ENCODE data around the gene TEX35.

TEX35 gene

GRCh38 chr1:178506177-178506576, 6.7 kb upstream of the TEX35 start:
- no peak for DNase-seq (ENCODE audit: extremely low spot score)
- CTCF ChIA-PET, result interaction anchor here (0.6 kb wide), 2 partner anchors 31 to 209 kb away, joined by 3 to 4 read pairs; no protein-coding TSS in a partner anchor
- TF ChIP-seq BHLHE40 (IDR thresholded peaks at IDR 0.05; ENCODE audit: borderline replicate concordance), result no peak
- TF ChIP-seq HDGF (IDR thresholded peaks at IDR 0.05; ENCODE audit: borderline replicate concordance), result no peak
- TF ChIP-seq ZNF384 (IDR thresholded peaks at IDR 0.05), result no peak
- no peak for TF ChIP-seq L3MBTL2 (conservative IDR thresholded peaks at IDR 0.05)
- no peak for TF ChIP-seq CTBP1 (IDR thresholded peaks at IDR 0.05; ENCODE audit: borderline replicate concordance)
- TF ChIP-seq ARNT (IDR thresholded peaks at IDR 0.05), result no peak
- TF ChIP-seq FOXK2 (IDR thresholded peaks at IDR 0.05), result no peak
- TF ChIP-seq, protein P1, sequence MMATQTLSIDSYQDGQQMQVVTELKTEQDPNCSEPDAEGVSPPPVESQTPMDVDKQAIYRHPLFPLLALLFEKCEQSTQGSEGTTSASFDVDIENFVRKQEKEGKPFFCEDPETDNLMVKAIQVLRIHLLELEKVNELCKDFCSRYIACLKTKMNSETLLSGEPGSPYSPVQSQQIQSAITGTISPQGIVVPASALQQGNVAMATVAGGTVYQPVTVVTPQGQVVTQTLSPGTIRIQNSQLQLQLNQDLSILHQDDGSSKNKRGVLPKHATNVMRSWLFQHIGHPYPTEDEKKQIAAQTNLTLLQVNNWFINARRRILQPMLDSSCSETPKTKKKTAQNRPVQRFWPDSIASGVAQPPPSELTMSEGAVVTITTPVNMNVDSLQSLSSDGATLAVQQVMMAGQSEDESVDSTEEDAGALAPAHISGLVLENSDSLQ (IDR thresholded peaks at IDR 0.05), result no peak
- TF ChIP-seq TARDBP (IDR thresholded peaks at IDR 0.05), result no peak
- POLR2A ChIA-PET, result no interaction called here

DNA sequence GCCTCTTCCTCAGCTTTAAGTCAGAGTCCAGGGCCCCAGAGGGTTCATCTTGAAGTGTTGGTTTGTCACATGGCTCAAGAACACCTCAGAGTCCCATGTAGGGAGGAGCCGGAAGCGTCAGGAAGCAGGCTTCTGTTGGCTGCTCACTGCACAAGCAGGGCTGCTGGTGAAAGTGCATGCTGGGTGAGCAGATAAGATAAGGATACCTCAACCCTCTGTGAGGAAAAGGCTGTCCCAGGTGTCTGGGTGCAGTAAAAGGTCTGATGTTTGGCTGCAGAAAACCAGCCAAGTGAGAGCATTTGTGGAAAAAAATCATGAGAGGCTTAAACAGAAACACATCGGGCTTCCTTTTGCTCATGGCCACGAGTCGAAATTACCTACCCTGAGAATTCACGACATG, 6.2 kb upstream of the TEX35 start:
- CTCF ChIA-PET, result no interaction called here
- POLR2A ChIA-PET, result no interaction called here
- TF ChIP-seq ARNT (IDR thresholded peaks at IDR 0.05) (no peak), LEF1 (IDR thresholded peaks at IDR 0.05; ENCODE audit: borderline replicate concordance) (no peak), L3MBTL2 (conservative IDR thresholded peaks at IDR 0.05) (no peak), NFRKB (IDR thresholded peaks at IDR 0.05) (no peak), FOXM1 (IDR thresholded peaks at IDR 0.05; ENCODE audit: borderline replicate concordance) (no peak), HDGF (IDR thresholded peaks at IDR 0.05; ENCODE audit: borderline replicate concordance) (no peak), SUZ12 (IDR thresholded peaks at IDR 0.05) (no peak), ELF4 (IDR thresholded peaks at IDR 0.05) (no peak), SP1 (IDR thresholded peaks at IDR 0.05) (no peak), FOXK2 (IDR thresholded peaks at IDR 0.05) (no peak)
- no peak for DNase-seq (ENCODE audit: extremely low spot score)

GRCh38 chr1:178509414-178510007, 3.4 kb upstream of the TEX35 start:
- ChIA-PET CTCF (interaction anchor here (0.5 to 1.1 kb wide), 2 partner anchors 209 to 292 kb away, joined by 3 read pairs; no protein-coding TSS in a partner anchor), POLR2A (no interaction called here)
- no peak for DNase-seq (ENCODE audit: extremely low spot score)
- no peak for TF ChIP-seq FOXA1 (IDR thresholded peaks at IDR 0.05)
- no peak for TF ChIP-seq ARNT (IDR thresholded peaks at IDR 0.05)
- no peak for TF ChIP-seq HDGF (IDR thresholded peaks at IDR 0.05; ENCODE audit: borderline replicate concordance)
- no peak for TF ChIP-seq NFRKB (IDR thresholded peaks at IDR 0.05)
- TF ChIP-seq ELF4 (IDR thresholded peaks at IDR 0.05), result no peak
- TF ChIP-seq LEF1 (IDR thresholded peaks at IDR 0.05; ENCODE audit: borderline replicate concordance), result no peak
- no peak for TF ChIP-seq ZNF384 (IDR thresholded peaks at IDR 0.05)
- no peak for TF ChIP-seq BHLHE40 (IDR thresholded peaks at IDR 0.05; ENCODE audit: borderline replicate concordance)
- TF ChIP-seq CTBP1 (IDR thresholded peaks at IDR 0.05; ENCODE audit: borderline replicate concordance), result no peak
- TF ChIP-seq, protein P1 (IDR thresholded peaks at IDR 0.05), result no peak; the same call in 1 of the 2 replicates
- TF ChIP-seq SP1 (IDR thresholded peaks at IDR 0.05), result no peak
- TF ChIP-seq FOXK2 (IDR thresholded peaks at IDR 0.05), result no peak
- TF ChIP-seq FOXM1 (IDR thresholded peaks at IDR 0.05; ENCODE audit: borderline replicate concordance), result no peak
- TF ChIP-seq TARDBP (IDR thresholded peaks at IDR 0.05), result no peak
- no peak for TF ChIP-seq SUZ12 (IDR thresholded peaks at IDR 0.05)
- TF ChIP-seq L3MBTL2 (conservative IDR thresholded peaks at IDR 0.05), result no peak

DNA sequence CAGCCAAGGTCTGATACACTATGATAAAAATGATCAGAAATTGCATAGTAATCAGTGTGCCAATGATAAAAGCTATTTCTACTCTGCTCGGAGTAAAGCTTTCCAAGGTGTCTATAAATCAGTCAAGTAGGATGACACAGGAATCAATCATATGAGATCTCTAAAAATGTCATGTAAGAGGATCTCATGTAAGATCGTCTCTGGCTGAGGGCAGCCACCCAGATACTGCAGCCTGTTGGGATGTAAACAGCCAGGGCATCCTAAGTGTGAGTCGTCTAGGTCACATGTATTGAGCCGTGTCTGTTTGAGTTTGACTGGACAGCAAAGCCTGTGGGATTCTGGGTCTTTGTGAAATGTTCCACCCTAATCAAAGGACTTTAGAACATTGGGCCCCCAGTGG, 2.8 kb upstream of the TEX35 start:
- TF ChIP-seq FOXM1 (IDR thresholded peaks at IDR 0.05; ENCODE audit: borderline replicate concordance) (no peak), HDGF (IDR thresholded peaks at IDR 0.05; ENCODE audit: borderline replicate concordance) (no peak), BHLHE40 (IDR thresholded peaks at IDR 0.05; ENCODE audit: borderline replicate concordance) (no peak), FOXK2 (IDR thresholded peaks at IDR 0.05) (no peak), FOXA1 (IDR thresholded peaks at IDR 0.05) (no peak), NFRKB (IDR thresholded peaks at IDR 0.05) (no peak), ZNF384 (IDR thresholded peaks at IDR 0.05) (no peak), SUZ12 (IDR thresholded peaks at IDR 0.05) (no peak), TARDBP (IDR thresholded peaks at IDR 0.05) (no peak), CTBP1 (IDR thresholded peaks at IDR 0.05; ENCODE audit: borderline replicate concordance) (no peak), SP1 (IDR thresholded peaks at IDR 0.05) (no peak), ELF4 (IDR thresholded peaks at IDR 0.05) (no peak), ARNT (IDR thresholded peaks at IDR 0.05) (no peak), LEF1 (IDR thresholded peaks at IDR 0.05; ENCODE audit: borderline replicate concordance) (no peak), L3MBTL2 (conservative IDR thresholded peaks at IDR 0.05) (no peak)
- TF ChIP-seq, protein P1 (IDR thresholded peaks at IDR 0.05), result no peak
- no peak for DNase-seq (ENCODE audit: extremely low spot score)
- ChIA-PET CTCF (interaction anchor here (0.5 kb wide), 1 partner anchor 292 kb away, joined by 3 read pairs; no protein-coding TSS in a partner anchor), POLR2A (no interaction called here)

- DNase-seq (ENCODE audit: extremely low spot score), result no peak
- ChIA-PET POLR2A (no interaction called here), CTCF (interaction anchor here (1.5 kb wide), 1 partner anchor 12 kb away, joined by 4 read pairs; no protein-coding TSS in a partner anchor)
- TF ChIP-seq SP1 (IDR thresholded peaks at IDR 0.05) (no peak), FOXK2 (IDR thresholded peaks at IDR 0.05) (no peak), ZNF384 (IDR thresholded peaks at IDR 0.05) (no peak), ELF4 (IDR thresholded peaks at IDR 0.05) (no peak)
Measured at GRCh38 chr1:178513278-178513983, 522 bp downstream of the TEX35 start.

- TF ChIP-seq NFRKB (IDR thresholded peaks at IDR 0.05) (no peak), LEF1 (IDR thresholded peaks at IDR 0.05; ENCODE audit: borderline replicate concordance) (no peak), ZNF384 (IDR thresholded peaks at IDR 0.05) (no peak), L3MBTL2 (conservative IDR thresholded peaks at IDR 0.05) (no peak), FOXM1 (IDR thresholded peaks at IDR 0.05; ENCODE audit: borderline replicate concordance) (no peak), HDGF (IDR thresholded peaks at IDR 0.05; ENCODE audit: borderline replicate concordance) (no peak), ARNT (IDR thresholded peaks at IDR 0.05) (no peak), ELF4 (IDR thresholded peaks at IDR 0.05) (no peak), FOXA1 (IDR thresholded peaks at IDR 0.05) (no peak)
- TF ChIP-seq, protein P1 (IDR thresholded peaks at IDR 0.05), result no peak
- no peak for DNase-seq (ENCODE audit: extremely low spot score)
- ChIA-PET POLR2A (no interaction called here), CTCF (interaction anchor here (1.6 to 1.7 kb wide), 2 partner anchors 14 to 206 kb away, joined by 4 to 5 read pairs; no protein-coding TSS in a partner anchor)
Measured at GRCh38 chr1:178516110-178516509, 3.2 kb downstream of the TEX35 start.
